SK-N-SH treated with all-trans-retinoic acid at 6 μM for 48 hours (cell line): Measurements from ENCODE around the gene PDIA4.
"Not testable (repeated sequence)": the region's sequence is repeated elsewhere in the genome, so short reads cannot be mapped to it uniquely, and the experiment has no call there.

ENCODE experiments used
- ATAC-seq: fragments of 200-7000 bp; cut with Tn5 transposase; 3 replicates; pipeline ENCODE4 v1.9.1; 2020; ENCODE audit warnings: mild to moderate bottlenecking, moderate library complexity
- ARNTL ChIP-seq: fragments of 450-650 bp; formaldehyde crosslinking; IDR thresholded peaks from 2 replicates; pipeline ENCODE4 v1.5.0; 2020; ENCODE audit warnings: low read depth, mild to moderate bottlenecking, moderate library complexity, borderline replicate concordance
- BACH2 ChIP-seq: fragments of 250-450 bp; sonication (Bioruptor Pico); IDR thresholded peaks from 2 replicates; pipeline ENCODE4 v1.9.0; 2021; ENCODE audit warnings: mild to moderate bottlenecking, borderline replicate concordance
- CREB5 ChIP-seq: fragments of 250-450 bp; sonication (Bioruptor Pico); IDR thresholded peaks from 2 replicates; pipeline ENCODE4 v1.5.1; 2020; ENCODE audit warnings: low read depth, mild to moderate bottlenecking, moderate library complexity
- CSDC2 ChIP-seq: fragments of 250-450 bp; sonication (Bioruptor Pico); IDR thresholded peaks from 2 replicates; pipeline ENCODE4 v1.5.0; 2020; ENCODE audit warnings: mild to moderate bottlenecking, moderate library complexity
- ESRRG ChIP-seq: fragments of 250-450 bp; sonication (Bioruptor Pico); IDR thresholded peaks from 2 replicates; pipeline ENCODE4 v1.6.1; 2021; ENCODE audit warnings: mild to moderate bottlenecking
- GLIS3 ChIP-seq: fragments of 250-450 bp; sonication (Bioruptor Pico); IDR thresholded peaks from 2 replicates; pipeline ENCODE4 v1.5.0; 2020; ENCODE audit warnings: mild to moderate bottlenecking, moderate library complexity
- ISL1 ChIP-seq: fragments of 250-450 bp; sonication (Bioruptor Pico); IDR thresholded peaks from 2 replicates; pipeline ENCODE4 v2.1.2; 2022; ENCODE audit warnings: mild to moderate bottlenecking, moderate library complexity
- OSR1 ChIP-seq: fragments of 250-450 bp; sonication (Bioruptor Pico); IDR thresholded peaks from 2 replicates; pipeline ENCODE4 v1.8.0; 2022; ENCODE audit warnings: moderate library complexity, mild to moderate bottlenecking, inconsistent platforms
- PATZ1 ChIP-seq: fragments of 250-450 bp; sonication (Bioruptor Pico); IDR thresholded peaks from 2 replicates; pipeline ENCODE4 v1.8.0; 2020; ENCODE audit warnings: mild to moderate bottlenecking, moderate library complexity, borderline replicate concordance
- PPARA ChIP-seq: fragments of 250-450 bp; sonication (Bioruptor Pico); IDR thresholded peaks from 2 replicates; pipeline ENCODE4 v1.5.0; 2020; ENCODE audit warnings: mild to moderate bottlenecking, borderline replicate concordance
- RARB ChIP-seq: fragments of 250-450 bp; sonication (Bioruptor Pico); IDR thresholded peaks from 2 replicates; pipeline ENCODE4 v1.8.0; 2021; ENCODE audit warnings: mild to moderate bottlenecking, moderate library complexity
- SNAI2 ChIP-seq: fragments of 250-450 bp; sonication (Bioruptor Pico); IDR thresholded peaks from 2 replicates; pipeline ENCODE4 v1.5.0; 2020; ENCODE audit warnings: mild to moderate bottlenecking, moderate library complexity
- TCF4 ChIP-seq: fragments of 250-450 bp; sonication (Bioruptor Pico); IDR thresholded peaks from 2 replicates; pipeline ENCODE4 v1.8.0; 2021; ENCODE audit warnings: mild to moderate bottlenecking, moderate library complexity, borderline replicate concordance
- TOX ChIP-seq: fragments of 250-450 bp; sonication (Bioruptor Pico); IDR thresholded peaks from 2 replicates; pipeline ENCODE4 v1.8.0; 2021; ENCODE audit warnings: mild to moderate bottlenecking, moderate library complexity, borderline replicate concordance
- ZC3H10 ChIP-seq: fragments of 250-450 bp; sonication (Bioruptor Pico); IDR thresholded peaks from 2 replicates; pipeline ENCODE4 v1.5.1; 2021; ENCODE audit warnings: mild to moderate bottlenecking, moderate library complexity
- ZFP30 ChIP-seq: fragments of 450-650 bp; formaldehyde crosslinking; IDR thresholded peaks from 2 replicates; pipeline ENCODE4 v1.5.0; 2022; ENCODE audit warnings: mild to moderate bottlenecking, moderate library complexity
- ZNF565 ChIP-seq: fragments of 450-650 bp; formaldehyde crosslinking; conservative IDR thresholded peaks from 2 replicates; pipeline ENCODE4 v1.5.0; 2020; ENCODE audit warnings: low read depth, mild to moderate bottlenecking, moderate library complexity
- ZNF70 ChIP-seq: fragments of 450-650 bp; formaldehyde crosslinking; IDR thresholded peaks from 2 replicates; pipeline ENCODE4 v1.5.0; 2020; ENCODE audit warnings: mild to moderate bottlenecking, moderate library complexity
- ZNF8 ChIP-seq: fragments of 450-650 bp; formaldehyde crosslinking; IDR thresholded peaks from 2 replicates; pipeline ENCODE4 v1.5.0; 2020; ENCODE audit warnings: mild to moderate bottlenecking, moderate library complexity
- TF ChIP-seq, protein P1 (sequence below): fragments of 250-450 bp; sonication (Bioruptor Pico); IDR thresholded peaks from 2 replicates; pipeline ENCODE4 v1.8.0; 2021; ENCODE audit warnings: low read depth, mild to moderate bottlenecking, moderate library complexity, borderline replicate concordance
- TF ChIP-seq, protein P2 (sequence below): fragments of 250-450 bp; sonication (Bioruptor Pico); IDR thresholded peaks from 2 replicates; pipeline ENCODE4 v1.5.1; 2021; ENCODE audit warnings: mild to moderate bottlenecking, moderate library complexity

The PDIA4 gene

GRCh38 chr7:148983200-148984146 lies 44.8 kb downstream of the PDIA4 start:
- TF ChIP-seq PPARA (CRISPR knock-in tag), result no peak
- peak; percentile 58; the same call in 1 of the 2 replicates for TF ChIP-seq PATZ1 (CRISPR knock-in tag)
- peak; percentile 73 for ATAC-seq

DNA sequence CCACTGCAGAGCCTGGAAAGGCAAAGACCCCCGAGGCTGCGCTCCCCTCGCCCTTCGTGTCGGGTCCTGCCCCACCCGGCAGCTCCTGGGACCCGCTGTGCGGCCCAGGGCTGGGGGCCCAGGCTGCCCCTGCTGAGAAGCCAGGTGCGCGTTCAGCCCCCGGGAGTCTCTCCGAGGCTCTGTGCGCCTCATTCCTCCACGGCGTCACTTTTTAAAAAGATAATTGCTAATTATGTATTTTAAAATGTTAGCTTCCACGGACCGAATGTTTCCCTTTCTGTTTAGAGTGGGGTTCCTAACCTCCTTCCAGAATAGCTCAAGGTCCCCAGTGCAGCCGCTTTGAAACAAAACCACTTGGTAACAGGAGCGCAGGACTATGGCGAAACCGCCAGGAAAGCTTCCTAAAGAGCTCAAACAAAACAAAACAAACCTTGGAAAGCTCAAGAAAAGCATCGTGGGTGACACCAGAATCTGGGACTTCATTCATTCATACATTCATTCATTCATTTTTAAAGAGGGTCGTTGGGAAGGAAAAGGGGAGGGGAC lies 45.6 kb downstream of the PDIA4 start:
- peak; percentile 50 for ATAC-seq
- no peak for TF ChIP-seq ZFP30 (CRISPR knock-in tag)
- 0 out of 2 replicates have a peak, but pooled peaks have one; percentile 24 for TF ChIP-seq TCF4 (CRISPR knock-in tag)

GRCh38 chr7:148979827-148980226 lies 48.5 kb downstream of the PDIA4 start:
- TF ChIP-seq ISL1 (CRISPR knock-in tag), result no peak
- TF ChIP-seq, protein P1, sequence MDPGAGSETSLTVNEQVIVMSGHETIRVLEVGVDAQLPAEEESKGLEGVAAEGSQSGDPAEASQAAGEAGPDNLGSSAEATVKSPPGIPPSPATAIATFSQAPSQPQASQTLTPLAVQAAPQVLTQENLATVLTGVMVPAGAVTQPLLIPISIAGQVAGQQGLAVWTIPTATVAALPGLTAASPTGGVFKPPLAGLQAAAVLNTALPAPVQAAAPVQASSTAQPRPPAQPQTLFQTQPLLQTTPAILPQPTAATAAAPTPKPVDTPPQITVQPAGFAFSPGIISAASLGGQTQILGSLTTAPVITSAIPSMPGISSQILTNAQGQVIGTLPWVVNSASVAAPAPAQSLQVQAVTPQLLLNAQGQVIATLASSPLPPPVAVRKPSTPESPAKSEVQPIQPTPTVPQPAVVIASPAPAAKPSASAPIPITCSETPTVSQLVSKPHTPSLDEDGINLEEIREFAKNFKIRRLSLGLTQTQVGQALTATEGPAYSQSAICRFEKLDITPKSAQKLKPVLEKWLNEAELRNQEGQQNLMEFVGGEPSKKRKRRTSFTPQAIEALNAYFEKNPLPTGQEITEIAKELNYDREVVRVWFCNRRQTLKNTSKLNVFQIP (CRISPR knock-in tag), result no peak
- TF ChIP-seq, protein P2, sequence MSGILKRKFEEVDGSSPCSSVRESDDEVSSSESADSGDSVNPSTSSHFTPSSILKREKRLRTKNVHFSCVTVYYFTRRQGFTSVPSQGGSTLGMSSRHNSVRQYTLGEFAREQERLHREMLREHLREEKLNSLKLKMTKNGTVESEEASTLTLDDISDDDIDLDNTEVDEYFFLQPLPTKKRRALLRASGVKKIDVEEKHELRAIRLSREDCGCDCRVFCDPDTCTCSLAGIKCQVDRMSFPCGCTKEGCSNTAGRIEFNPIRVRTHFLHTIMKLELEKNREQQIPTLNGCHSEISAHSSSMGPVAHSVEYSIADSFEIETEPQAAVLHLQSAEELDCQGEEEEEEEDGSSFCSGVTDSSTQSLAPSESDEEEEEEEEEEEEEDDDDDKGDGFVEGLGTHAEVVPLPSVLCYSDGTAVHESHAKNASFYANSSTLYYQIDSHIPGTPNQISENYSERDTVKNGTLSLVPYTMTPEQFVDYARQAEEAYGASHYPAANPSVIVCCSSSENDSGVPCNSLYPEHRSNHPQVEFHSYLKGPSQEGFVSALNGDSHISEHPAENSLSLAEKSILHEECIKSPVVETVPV, result no peak
- no peak for TF ChIP-seq ZNF565 (CRISPR knock-in tag)
- no peak for TF ChIP-seq TOX (CRISPR knock-in tag)
- no peak for TF ChIP-seq PPARA (CRISPR knock-in tag)
- TF ChIP-seq TCF4 (CRISPR knock-in tag), result no peak
- TF ChIP-seq GLIS3 (CRISPR knock-in tag), result no peak
- no peak for TF ChIP-seq CSDC2 (CRISPR knock-in tag)
- TF ChIP-seq ZFP30 (CRISPR knock-in tag), result no peak
- TF ChIP-seq RARB (CRISPR knock-in tag), result no peak
- TF ChIP-seq, all 23 proteins: peak for 0
- ATAC-seq, result no peak

DNA sequence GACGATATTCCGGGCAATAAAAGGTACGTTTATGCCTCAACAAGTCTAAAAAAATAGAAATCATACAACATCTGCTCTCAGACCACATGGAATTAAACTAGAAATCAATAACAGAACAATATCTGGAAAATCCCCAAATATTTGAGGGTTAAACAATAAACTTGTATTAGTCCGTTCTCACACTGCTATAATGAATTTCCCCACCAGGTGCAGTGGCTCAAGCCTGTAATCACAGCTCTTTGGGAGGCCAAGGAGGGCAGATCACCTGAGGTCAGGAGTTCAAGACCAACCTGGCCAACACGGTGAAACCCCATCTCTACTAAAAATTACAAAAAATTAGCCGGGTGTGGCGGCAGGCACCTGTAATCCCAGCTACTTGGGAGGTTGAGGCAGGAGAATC lies 49.2 kb downstream of the PDIA4 start:
- ATAC-seq, result not testable (repeated sequence)

DNA sequence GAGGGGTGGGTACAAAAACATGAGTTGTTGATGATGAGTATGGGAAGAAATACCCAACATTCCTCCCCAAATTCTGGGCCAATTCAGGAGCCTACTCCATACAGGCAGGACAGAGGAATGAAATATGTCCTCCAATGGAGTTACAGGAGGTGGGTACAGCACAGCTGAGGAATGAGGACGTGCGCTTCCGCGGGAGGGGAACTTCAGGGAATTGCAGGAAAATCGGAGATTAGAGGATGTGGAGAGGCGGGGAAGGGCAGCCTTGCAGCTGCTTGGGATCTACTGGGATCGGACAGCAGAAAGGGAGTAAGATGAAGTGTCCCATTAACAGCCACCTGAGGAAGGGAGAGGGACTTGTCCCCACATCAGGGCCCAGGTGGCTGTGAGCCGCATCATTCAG lies 50.2 kb downstream of the PDIA4 start:
- ATAC-seq, result no peak
- TF ChIP-seq PATZ1 (CRISPR knock-in tag) (no peak), RARB (CRISPR knock-in tag) (no peak), OSR1 (CRISPR knock-in tag) (no peak), PPARA (CRISPR knock-in tag) (no peak), BACH2 (CRISPR knock-in tag) (no peak), CSDC2 (CRISPR knock-in tag) (no peak), CREB5 (CRISPR knock-in tag) (no peak), ZC3H10 (CRISPR knock-in tag) (no peak), ZFP30 (CRISPR knock-in tag) (no peak), ARNTL (CRISPR knock-in tag) (no peak), ZNF8 (CRISPR knock-in tag) (no peak), ISL1 (CRISPR knock-in tag) (no peak), ZNF70 (CRISPR knock-in tag) (no peak), ESRRG (CRISPR knock-in tag) (no peak), SNAI2 (CRISPR knock-in tag) (no peak)
- TF ChIP-seq, protein P1 (CRISPR knock-in tag), result no peak
- TF ChIP-seq, protein P2, result no peak
